ENCODE data around the gene TMEM120B. TPM values are rescaled to one million over a fixed set of nuclear protein-coding genes. Genes with fewer than 3 reads are reported as not detected.
"Not testable (repeated sequence)": the region's sequence is repeated elsewhere in the genome, so short reads cannot be mapped to it uniquely, and the experiment has no call there.

The TMEM120B gene
- total RNA-seq, 4 donors from 2014 or later: 3.5 to 7.2 (median 5.1) TPM

DNA sequence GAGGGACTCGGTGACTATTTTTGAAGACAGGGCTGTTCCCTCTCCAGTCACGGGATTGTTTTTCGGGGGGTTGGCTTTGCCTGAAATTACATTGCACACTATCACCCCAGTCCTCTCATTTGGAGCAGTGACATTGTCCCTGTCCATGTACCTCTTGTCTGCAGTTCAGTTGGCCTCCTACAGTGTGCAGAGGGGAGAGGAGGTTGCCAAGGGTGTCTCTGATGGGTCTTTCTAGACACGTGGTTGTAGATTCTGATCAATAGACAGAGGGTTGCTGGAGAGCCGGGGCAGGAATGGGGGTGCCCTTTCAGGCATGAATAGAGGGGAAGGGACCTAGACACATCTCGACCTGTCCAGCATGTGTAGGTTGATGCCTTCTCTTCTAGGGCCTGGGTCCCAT, 1.2 kb downstream of the TMEM120B start:
- intact Hi-C loops (cut with DNase I; ENCODE audit: low total_unique reads): no loop called here

DNA sequence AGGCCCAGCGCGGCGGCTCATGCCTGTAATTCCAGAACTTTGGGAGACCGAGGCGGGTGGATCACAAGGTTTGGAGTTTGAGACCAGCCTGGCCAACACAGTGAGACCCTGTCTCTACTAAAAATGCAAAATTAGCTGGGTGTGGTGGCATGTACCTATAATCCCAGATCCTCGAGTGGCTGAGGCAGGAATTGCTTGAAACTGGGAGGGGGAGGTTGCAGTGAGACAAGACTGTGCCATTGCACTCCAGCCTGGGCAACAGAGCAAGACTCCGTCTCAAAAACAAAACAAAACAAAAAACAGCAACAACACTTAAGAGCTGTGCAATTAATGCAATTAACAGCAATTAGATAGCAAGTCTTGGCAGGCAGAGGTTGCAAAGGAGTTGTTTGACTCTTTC, 2.5 kb downstream of the TMEM120B start:
- WGBS, 2 donors: 91% methylated on average over 7 of the region's 7 CpGs
- DNase-seq (ENCODE audit: low spot score in 2 of 2); intact Hi-C loops (cut with DNase I; ENCODE audit: low total_unique reads); H3K4me3 ChIP-seq (ENCODE audit: low read depth, poor library complexity, severe bottlenecking): not testable (repeated sequence)

More for the DNA sequence above, 1.2 kb downstream of the TMEM120B start:
- WGBS, 2 donors: 31 to 32% methylated on average over 6 of the region's 6 CpGs
- no peak for DNase-seq (ENCODE audit: low spot score in 2 of 2)
- no peak for TF ChIP-seq POLR2A (IDR thresholded peaks at IDR 0.05)
- TF ChIP-seq, protein P1, sequence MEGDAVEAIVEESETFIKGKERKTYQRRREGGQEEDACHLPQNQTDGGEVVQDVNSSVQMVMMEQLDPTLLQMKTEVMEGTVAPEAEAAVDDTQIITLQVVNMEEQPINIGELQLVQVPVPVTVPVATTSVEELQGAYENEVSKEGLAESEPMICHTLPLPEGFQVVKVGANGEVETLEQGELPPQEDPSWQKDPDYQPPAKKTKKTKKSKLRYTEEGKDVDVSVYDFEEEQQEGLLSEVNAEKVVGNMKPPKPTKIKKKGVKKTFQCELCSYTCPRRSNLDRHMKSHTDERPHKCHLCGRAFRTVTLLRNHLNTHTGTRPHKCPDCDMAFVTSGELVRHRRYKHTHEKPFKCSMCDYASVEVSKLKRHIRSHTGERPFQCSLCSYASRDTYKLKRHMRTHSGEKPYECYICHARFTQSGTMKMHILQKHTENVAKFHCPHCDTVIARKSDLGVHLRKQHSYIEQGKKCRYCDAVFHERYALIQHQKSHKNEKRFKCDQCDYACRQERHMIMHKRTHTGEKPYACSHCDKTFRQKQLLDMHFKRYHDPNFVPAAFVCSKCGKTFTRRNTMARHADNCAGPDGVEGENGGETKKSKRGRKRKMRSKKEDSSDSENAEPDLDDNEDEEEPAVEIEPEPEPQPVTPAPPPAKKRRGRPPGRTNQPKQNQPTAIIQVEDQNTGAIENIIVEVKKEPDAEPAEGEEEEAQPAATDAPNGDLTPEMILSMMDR (IDR thresholded peaks at IDR 0.05): no peak
- H3K4me3 ChIP-seq (ENCODE audit: low read depth, poor library complexity, severe bottlenecking): no peak overlapping the region

DNA sequence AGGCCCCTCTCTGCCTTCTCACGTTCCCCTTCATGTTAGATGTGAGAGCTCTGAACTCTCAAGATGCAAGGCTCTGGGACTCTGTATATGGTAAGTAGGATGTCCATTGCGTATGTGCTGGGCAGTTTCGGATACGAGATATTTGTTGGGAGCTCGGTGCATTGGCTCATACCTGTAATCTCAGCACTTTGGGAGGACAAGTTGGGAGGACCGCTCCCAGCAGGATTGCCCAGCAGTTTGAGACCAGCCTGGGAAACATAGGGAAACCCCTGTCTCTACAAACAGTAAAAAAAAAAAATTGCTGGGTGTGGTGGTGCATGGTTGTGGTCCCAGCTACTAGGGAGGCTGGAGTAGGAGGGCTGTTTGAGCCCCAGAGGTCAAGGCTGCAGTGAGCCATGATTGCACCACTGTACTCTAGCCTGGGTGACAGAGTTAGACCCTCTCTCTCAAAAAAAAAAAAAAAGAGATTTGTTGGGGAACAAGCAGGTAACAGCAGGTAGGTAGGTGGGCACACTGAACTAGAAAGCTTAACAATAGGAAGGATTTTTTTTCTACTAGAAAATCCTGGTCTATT, 3.4 kb downstream of the TMEM120B start:
- H3K4me3 ChIP-seq (ENCODE audit: low read depth, poor library complexity, severe bottlenecking): no peak overlapping the region
- intact Hi-C loops (cut with DNase I; ENCODE audit: low total_unique reads): no loop called here
- DNase-seq (ENCODE audit: low spot score in 2 of 2): no peak
- WGBS, 2 donors: 78% methylated on average over 6 of the region's 6 CpGs
- TF ChIP-seq, protein P1 (IDR thresholded peaks at IDR 0.05): no peak
- TF ChIP-seq POLR2A (IDR thresholded peaks at IDR 0.05): no peak

DNA sequence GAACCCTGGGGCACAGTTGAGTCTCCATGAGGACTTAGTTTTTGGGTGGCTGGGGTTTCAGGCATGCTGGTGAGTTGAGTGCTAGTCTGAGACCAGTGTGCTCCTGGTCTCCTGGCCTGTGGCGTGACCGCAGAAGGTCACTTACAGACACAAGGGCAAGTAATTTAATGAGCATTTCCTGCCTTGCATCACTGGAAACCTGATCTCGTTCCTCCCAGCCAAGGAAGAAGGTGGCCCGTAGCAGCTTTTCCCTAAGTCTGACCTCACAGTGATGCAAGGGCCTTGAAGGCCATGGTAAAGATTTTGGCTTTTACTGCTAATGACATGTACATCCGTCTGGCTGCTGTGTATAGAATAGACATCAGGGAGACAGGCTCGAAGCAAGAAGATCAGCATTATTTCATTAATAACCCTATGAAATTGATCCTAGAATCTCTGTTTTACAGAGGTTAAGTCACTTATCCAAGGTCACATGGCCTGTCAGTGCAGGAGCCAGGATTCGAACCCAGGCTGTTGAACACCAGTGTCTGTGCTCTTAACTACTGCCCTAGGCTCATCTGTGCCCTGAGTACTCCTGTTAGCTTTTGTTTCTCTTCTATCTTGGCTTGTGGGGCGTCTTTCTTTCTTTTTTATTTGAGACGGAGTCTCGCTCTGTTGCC, 4.6 kb downstream of the TMEM120B start:
- no peak for DNase-seq (ENCODE audit: low spot score in 2 of 2)
- intact Hi-C loops (cut with DNase I; ENCODE audit: low total_unique reads): no loop called here
- TF ChIP-seq, protein P1 (IDR thresholded peaks at IDR 0.05): no peak
- TF ChIP-seq POLR2A (IDR thresholded peaks at IDR 0.05): no peak
- 82 to 83% methylated on average over 10 of the region's 10 CpGs for WGBS, 2 donors
- H3K4me3 ChIP-seq (ENCODE audit: low read depth, poor library complexity, severe bottlenecking): no peak overlapping the region

DNA sequence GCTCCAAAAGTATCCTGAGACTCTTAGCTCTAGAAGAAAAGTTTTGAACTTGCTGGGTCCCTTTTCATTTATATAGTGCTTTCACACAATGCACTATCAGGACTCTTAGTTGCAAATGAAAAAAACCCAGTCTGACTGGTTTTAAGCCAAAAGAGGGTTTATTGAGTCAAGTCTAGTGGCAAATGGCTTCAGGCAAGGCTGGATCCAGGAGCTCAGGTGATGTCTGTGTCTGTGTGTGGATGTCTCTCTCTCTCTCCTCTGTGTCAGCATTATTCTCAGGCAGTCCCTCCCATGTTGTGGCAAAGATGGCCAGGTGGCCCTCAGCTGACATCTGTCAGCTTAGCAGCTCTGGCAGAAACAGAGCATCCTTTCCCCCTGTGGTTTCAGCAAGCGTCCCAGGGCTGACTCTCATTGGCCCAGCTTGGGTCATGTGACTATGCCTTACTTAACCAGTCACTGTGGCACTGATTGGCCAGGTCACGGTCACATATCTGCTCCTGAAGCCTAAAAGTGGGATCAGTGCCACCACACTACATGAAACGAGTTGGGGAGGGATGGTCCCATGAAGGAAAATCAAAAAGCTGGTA, 6.2 kb downstream of the TMEM120B start:
- 91 to 98% methylated on average over 3 of the region's 3 CpGs for WGBS, 2 donors
- intact Hi-C loops (cut with DNase I; ENCODE audit: low total_unique reads): no loop called here
- no peak overlapping the region for H3K4me3 ChIP-seq (ENCODE audit: low read depth, poor library complexity, severe bottlenecking)
- TF ChIP-seq POLR2A (IDR thresholded peaks at IDR 0.05): no peak
- TF ChIP-seq, protein P1 (IDR thresholded peaks at IDR 0.05): no peak
- no peak for DNase-seq (ENCODE audit: low spot score in 2 of 2)

DNA sequence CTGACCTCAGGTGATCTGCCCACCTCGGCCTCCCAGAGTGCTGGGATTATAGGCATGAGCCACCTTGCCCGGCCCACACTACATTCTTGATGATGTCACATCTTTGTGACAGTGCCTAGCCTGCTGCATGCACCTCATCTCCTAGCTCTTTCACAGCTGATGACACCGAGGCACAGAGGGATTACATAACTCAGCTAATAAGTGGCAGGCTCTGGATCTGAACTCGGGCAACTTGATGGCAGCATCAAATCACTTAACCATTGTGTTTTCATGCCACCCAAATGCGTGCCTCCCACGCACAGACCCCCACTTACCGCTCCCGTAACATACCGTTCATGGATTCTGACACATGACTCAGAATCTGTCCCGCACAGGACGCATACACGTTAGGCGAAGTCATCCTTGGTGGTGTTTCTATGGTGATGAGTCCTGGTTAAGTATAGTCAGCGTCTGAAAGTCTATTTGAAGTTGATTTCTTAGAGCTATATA, 7.4 kb downstream of the TMEM120B start:
- TF ChIP-seq POLR2A (IDR thresholded peaks at IDR 0.05): no peak
- TF ChIP-seq, protein P1 (IDR thresholded peaks at IDR 0.05): no peak
- WGBS, 2 donors: 78 to 79% methylated on average over 14 of the region's 14 CpGs
- no peak for DNase-seq (ENCODE audit: low spot score in 2 of 2)
- intact Hi-C loops (cut with DNase I; ENCODE audit: low total_unique reads): no loop called here
- no peak overlapping the region for H3K4me3 ChIP-seq (ENCODE audit: low read depth, poor library complexity, severe bottlenecking)

Measured in lower leg skin (tissue), 4 donors.